ENCODE measurements around the gene NDST3.

DNA sequence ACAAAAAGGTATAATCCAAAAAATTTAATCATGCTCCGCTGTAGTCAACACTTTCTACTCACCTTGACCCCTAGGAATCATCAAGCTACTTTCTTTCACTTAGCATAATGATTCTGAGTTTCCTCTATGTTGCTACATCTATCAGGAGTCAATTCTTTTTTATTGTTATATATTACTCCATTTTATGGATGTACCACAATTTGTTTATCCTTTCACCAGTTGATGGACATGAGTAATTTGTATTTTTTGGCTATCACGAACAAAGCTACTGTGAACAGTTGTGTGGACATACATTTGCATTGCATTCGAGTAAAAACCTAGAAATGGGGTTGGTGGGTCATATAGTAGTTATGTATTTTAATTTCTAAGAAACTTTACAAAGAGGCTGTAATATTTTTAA, 215.6 kb downstream of the NDST3 start:
- TF ChIP-seq POLR2AphosphoS5 (IDR thresholded peaks at IDR 0.05; ENCODE audit: borderline replicate concordance, low read depth, low read length) = no peak
- no peak for TF ChIP-seq EZH2 (IDR thresholded peaks at IDR 0.05)
- no peak for TF ChIP-seq FOXP2 (optimal IDR thresholded peaks at IDR 0.05; ENCODE audit: control extremely low read depth, extremely low read length, insufficient read depth)
